Measurements from ENCODE around the gene CMSS1. TPM values are rescaled to one million over a fixed set of nuclear protein-coding genes. Genes with fewer than 3 reads are reported as not detected.

Gene CMSS1
- polyA plus RNA-seq, 2 of the 4 experiments (the other 2 are of a cell fraction) = 61.1 to 62.9 TPM

DNA sequence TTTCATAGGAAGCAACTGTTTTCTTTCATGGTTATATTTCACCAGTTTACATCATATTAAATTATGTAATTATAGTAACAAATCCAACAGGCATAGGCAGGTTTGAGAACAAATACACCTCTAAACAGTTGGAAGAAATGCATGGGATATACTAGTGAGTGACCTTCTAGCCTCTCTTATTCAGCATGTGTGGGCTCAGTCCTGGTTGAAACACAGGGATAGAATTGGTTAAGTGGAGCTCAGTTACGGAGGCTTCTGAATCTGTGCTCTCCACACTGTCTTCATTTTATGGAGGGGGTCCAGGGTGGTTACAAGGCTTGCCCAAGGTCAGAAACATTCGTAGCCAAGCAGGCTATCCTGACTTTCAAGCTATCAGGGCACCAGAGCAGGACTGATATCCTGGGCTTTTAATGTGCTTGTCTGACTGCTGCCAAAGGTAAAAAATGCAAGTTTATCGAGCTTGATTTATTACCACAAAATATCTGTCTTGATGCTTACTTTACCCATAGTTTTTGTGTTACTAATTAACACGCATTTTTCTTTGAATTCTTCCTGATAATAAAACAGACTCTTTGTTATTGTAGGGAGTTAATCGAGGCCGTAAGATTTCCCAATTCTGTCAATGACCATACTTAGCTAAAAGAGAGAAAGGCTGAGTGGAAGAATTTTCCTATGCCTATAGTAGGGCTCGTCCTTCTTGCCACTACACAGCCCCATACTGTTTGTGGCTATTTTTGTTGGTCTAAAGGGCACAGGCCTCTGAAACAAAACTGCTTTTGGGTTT, 207.1 kb downstream of the CMSS1 start:
- FAIRE-seq (no peak), ATAC-seq (no peak), DNase-seq (ENCODE audit: low read depth in 1 of 2, low spot score in 1 of 2) (no peak)
- Histone ChIP-seq H3K4me3 (no peak overlapping the region), H3K4me1 (0 out of 3 replicates have a peak, but pooled peaks cover 3% of the 10 kb centered on the region), H3K4me2 (no peak overlapping the region), H3K9me3 (no peaks in the 10 kb centered on the region), H3K27ac (no peak overlapping the region; a peak in 1 of 6 replicates)
- ChIA-PET POLR2A (no interaction called here), CTCF (interaction anchor here (0.8 to 1.9 kb wide), 4 partner anchors 8 to 193 kb away, joined by 3 to 7 read pairs (median 4); no protein-coding TSS in a partner anchor)
- TF ChIP-seq RFX5 (IDR thresholded peaks at IDR 0.05) (no peak), KDM5A (IDR thresholded peaks at IDR 0.05) (no peak), RARB (CRISPR knock-in tag; IDR thresholded peaks at IDR 0.05) (no peak), JUN (IDR thresholded peaks at IDR 0.05) (no peak)
- 80% methylated on average over 7 of the region's 7 CpGs for WGBS (ENCODE audit: missing lambda C conversion rate)

- no peak overlapping the region for H3K27ac ChIP-seq
- FAIRE-seq (no peak), DNase-seq (ENCODE audit: low read depth in 1 of 2, low spot score in 1 of 2) (no peak), ATAC-seq (no peak)
- no peaks in the 10 kb centered on the region for H3K9me3 ChIP-seq
- peaks cover 9% of the 10 kb centered on the region; the same call in 2 of the 3 replicates for H3K4me1 ChIP-seq
- TF ChIP-seq BHLHE40 (IDR thresholded peaks at IDR 0.05; ENCODE audit: low read depth, low read length) (no peak), CHD4 (IDR thresholded peaks at IDR 0.05; ENCODE audit: borderline replicate concordance) (no peak), KDM1A (IDR thresholded peaks at IDR 0.05; ENCODE audit: low read depth) (no peak), POLR2AphosphoS2 (conservative IDR thresholded peaks at IDR 0.05; ENCODE audit: low read length) (no peak), ZFP36 (IDR thresholded peaks at IDR 0.05; ENCODE audit: borderline replicate concordance, partially characterized antibody) (no peak), PHF8 (IDR thresholded peaks at IDR 0.05; ENCODE audit: borderline replicate concordance, low read depth) (no peak), EP300 (IDR thresholded peaks at IDR 0.05) (no peak), MAZ (IDR thresholded peaks at IDR 0.05; ENCODE audit: borderline replicate concordance, low read depth, low read length) (no peak), E2F6 (IDR thresholded peaks at IDR 0.05; ENCODE audit: borderline replicate concordance, low read depth) (no peak), TFCP2L1 (CRISPR knock-in tag; IDR thresholded peaks at IDR 0.05) (no peak), POLR2A (IDR thresholded peaks at IDR 0.05; ENCODE audit: low read length) (no peak), GATA3 (IDR thresholded peaks at IDR 0.05; ENCODE audit: borderline replicate concordance) (no peak), EHF (CRISPR knock-in tag; IDR thresholded peaks at IDR 0.05) (no peak), CBX8 (IDR thresholded peaks at IDR 0.05) (no peak), RCOR1 (IDR thresholded peaks at IDR 0.05; ENCODE audit: low read depth, low read length) (no peak), JUNB (IDR thresholded peaks at IDR 0.05) (no peak), ATOH8 (CRISPR knock-in tag; IDR thresholded peaks at IDR 0.05; ENCODE audit: low read depth) (no peak), ZNF302 (CRISPR knock-in tag; IDR thresholded peaks at IDR 0.05) (no peak), ELK1 (IDR thresholded peaks at IDR 0.05; ENCODE audit: low read depth, low read length) (no peak)
- TF ChIP-seq, protein P1, sequence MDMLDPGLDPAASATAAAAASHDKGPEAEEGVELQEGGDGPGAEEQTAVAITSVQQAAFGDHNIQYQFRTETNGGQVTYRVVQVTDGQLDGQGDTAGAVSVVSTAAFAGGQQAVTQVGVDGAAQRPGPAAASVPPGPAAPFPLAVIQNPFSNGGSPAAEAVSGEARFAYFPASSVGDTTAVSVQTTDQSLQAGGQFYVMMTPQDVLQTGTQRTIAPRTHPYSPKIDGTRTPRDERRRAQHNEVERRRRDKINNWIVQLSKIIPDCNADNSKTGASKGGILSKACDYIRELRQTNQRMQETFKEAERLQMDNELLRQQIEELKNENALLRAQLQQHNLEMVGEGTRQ (IDR thresholded peaks at IDR 0.05) = no peak
- POLR2A ChIA-PET = no interaction called here
- no peak overlapping the region for H3K4me3 ChIP-seq
- no peak overlapping the region for H3K4me2 ChIP-seq
- WGBS (ENCODE audit: missing lambda C conversion rate) = 71% methylated on average over 1 of the region's 1 CpG
- CTCF ChIA-PET = interaction anchor here (0.7 to 1.0 kb wide), 2 partner anchors 18 to 135 kb away, joined by 3 read pairs; no protein-coding TSS in a partner anchor
These were observed 209.7 kb downstream of the CMSS1 start for GRCh38 chr3:100027321-100027720.

All from A549 (cell line).